ENCODE data around the gene SFTPB. TPM values are rescaled to one million over a fixed set of nuclear protein-coding genes. Genes with fewer than 3 reads are reported as not detected.
A peak's percentile ranks its signal among the peaks of the same experiment; 100 is the strongest.

SFTPB gene
- total and polyA plus RNA-seq, 11 donors, result 0.23 to 0.83 TPM; not detected in 9

- intact Hi-C loops (cut with DNase I), result loop anchor here in 1 of 10 donors (10.0 kb wide), 1 partner anchor 147 kb away; no protein-coding TSS in a partner anchor
- TF ChIP-seq POLR2A (IDR thresholded peaks at IDR 0.05) (no peak), CTCF (IDR thresholded peaks at IDR 0.05) (no peak)
- H3K4me1 ChIP-seq, result peaks cover 0 to 20% (median 10%) of the 10 kb centered on the region in 12 donors
- H3K36me3 ChIP-seq, result no peaks in the 10 kb centered on the region
- H3K27ac ChIP-seq, result no peak overlapping the region
- DNase-seq (no peak), ATAC-seq (no peak)
- 87 to 93% (median 92%) methylated on average over 2 to 3 of the region's 3 CpGs for WGBS, 4 donors
- no peak overlapping the region for H3K4me3 ChIP-seq
- H3K27me3 ChIP-seq, result no peaks in the 10 kb centered on the region
- no peaks in the 10 kb centered on the region for H3K9me3 ChIP-seq
Measured at GRCh38 chr2:85667561-85668008, 414 bp downstream of the SFTPB start.

GRCh38 chr2:85666435-85667316, 1.3 kb downstream of the SFTPB start:
- intact Hi-C loops (cut with DNase I), result loop anchor here in 1 of 10 donors (10.0 kb wide), 1 partner anchor 148 kb away; no protein-coding TSS in a partner anchor
- no peak overlapping the region for H3K27ac ChIP-seq
- H3K36me3 ChIP-seq, result no peaks in the 10 kb centered on the region
- no peak overlapping the region for H3K4me3 ChIP-seq
- 75 to 87% (median 82%) methylated on average over 8 to 11 of the region's 11 CpGs for WGBS, 4 donors
- TF ChIP-seq CTCF (IDR thresholded peaks at IDR 0.05) (no peak), POLR2A (IDR thresholded peaks at IDR 0.05) (no peak)
- no peaks in the 10 kb centered on the region for H3K9me3 ChIP-seq
- no peaks in the 10 kb centered on the region for H3K27me3 ChIP-seq
- ATAC-seq (no peak), DNase-seq (peak in 1 of 5 donors; percentile 50)
- peaks cover 0 to 24% (median 18%) of the 10 kb centered on the region in 12 donors for H3K4me1 ChIP-seq

GRCh38 chr2:85666016-85666415, 2.0 kb downstream of the SFTPB start:
- ATAC-seq, result no peak
- 91 to 95% (median 94%) methylated on average over 6 of the region's 6 CpGs for WGBS, 4 donors
- peaks cover 0 to 30% (median 23%) of the 10 kb centered on the region in 12 donors for H3K4me1 ChIP-seq
- H3K9me3 ChIP-seq, result no peaks in the 10 kb centered on the region
- H3K36me3 ChIP-seq, result no peaks in the 10 kb centered on the region
- H3K4me3 ChIP-seq, result no peak overlapping the region
- TF ChIP-seq POLR2A (IDR thresholded peaks at IDR 0.05), result no peak
- TF ChIP-seq CTCF (IDR thresholded peaks at IDR 0.05), result no peak
- H3K27me3 ChIP-seq, result no peaks in the 10 kb centered on the region
- DNase-seq, result no peak
- H3K27ac ChIP-seq, result no peak overlapping the region
- intact Hi-C loops (cut with DNase I), result loop anchor here in 1 of 10 donors (10.0 kb wide), 1 partner anchor 149 kb away; no protein-coding TSS in a partner anchor

GRCh38 chr2:85665264-85665937, 2.6 kb downstream of the SFTPB start:
- Histone ChIP-seq H3K27ac (no peak overlapping the region), H3K36me3 (no peaks in the 10 kb centered on the region), H3K4me3 (no peak overlapping the region), H3K4me1 (peaks cover 0 to 34% (median 25%) of the 10 kb centered on the region in 12 donors), H3K9me3 (no peaks in the 10 kb centered on the region), H3K27me3 (no peaks in the 10 kb centered on the region)
- intact Hi-C loops (cut with DNase I), result loop anchor here in 1 of 10 donors (10.0 kb wide), 1 partner anchor 149 kb away; no protein-coding TSS in a partner anchor
- ATAC-seq (no peak), DNase-seq (no peak)
- 86 to 96% (median 94%) methylated on average over 9 to 11 of the region's 11 CpGs for WGBS, 4 donors
- TF ChIP-seq POLR2A (IDR thresholded peaks at IDR 0.05), result no peak
- no peak for TF ChIP-seq CTCF (IDR thresholded peaks at IDR 0.05)

Data from heart left ventricle (tissue), 16 donors.